HepG2 (cell line): ENCODE results near the gene S100A5. TPM values are rescaled to one million over a fixed set of nuclear protein-coding genes. Genes with fewer than 3 reads are reported as not detected.

Experiments used
- ATF5 ChIP-seq: sonication (generic); formaldehyde crosslinking; IDR thresholded peaks from 2 replicates; pipeline ENCODE4 v1.4.0; 2020; ENCODE audit warnings: mild to moderate bottlenecking, low read depth, missing genetic modification reagents
- E2F2 ChIP-seq: sonication (generic); formaldehyde crosslinking; IDR thresholded peaks from 2 replicates; pipeline ENCODE4 v1.4.0; 2020; ENCODE audit warnings: missing genetic modification reagents, borderline replicate concordance
- ELF1 ChIP-seq: sonication (generic); formaldehyde crosslinking; IDR thresholded peaks from 2 replicates; pipeline ENCODE4 v1.4.0; 2020; ENCODE audit warnings: missing genetic modification reagents
- EP300 ChIP-seq, 3 experiments: sonication (generic) in 1 of 3; formaldehyde crosslinking in 1 of 3; IDR thresholded peaks; 2 replicates each; pipeline versions ENCODE4 v1.5.1 to v1.6.1; 2011 to 2020; ENCODE audit warnings: low read depth in 2 of 3, low read length in 2 of 3, borderline replicate concordance in 1 of 3, improper control_type of control experiment in 1 of 3, mild to moderate bottlenecking in 1 of 3, missing genetic modification reagents in 1 of 3, moderate library complexity in 1 of 3
- FOXC1 ChIP-seq: sonication (generic); formaldehyde crosslinking; IDR thresholded peaks from 2 replicates; pipeline ENCODE4 v1.8.0; 2022; ENCODE audit warnings: mild to moderate bottlenecking, missing genetic modification reagents, borderline replicate concordance
- FOXJ3 ChIP-seq: sonication (generic); formaldehyde crosslinking; IDR thresholded peaks from 2 replicates; pipeline ENCODE4 v1.4.0; 2020; ENCODE audit warnings: missing genetic modification reagents, mild to moderate bottlenecking, borderline replicate concordance
- MAX ChIP-seq: IDR thresholded peaks from 2 replicates; pipeline ENCODE4 v1.6.1; 2012; ENCODE audit warnings: inconsistent platforms
- MYNN ChIP-seq: sonication (generic); formaldehyde crosslinking; IDR thresholded peaks from 2 replicates; pipeline ENCODE4 v1.4.0; 2020; ENCODE audit warnings: mild to moderate bottlenecking, low read depth, missing genetic modification reagents
- PAXIP1 ChIP-seq: sonication (generic); formaldehyde crosslinking; conservative IDR thresholded peaks from 2 replicates; pipeline ENCODE4 v1.4.0; 2020; ENCODE audit warnings: mild to moderate bottlenecking, missing genetic modification reagents, moderate library complexity
- REL ChIP-seq: sonication (generic); formaldehyde crosslinking; conservative IDR thresholded peaks from 2 replicates; pipeline ENCODE4 v1.8.0; 2022; ENCODE audit warnings: mild to moderate bottlenecking, missing genetic modification reagents, moderate library complexity
- SALL1 ChIP-seq: sonication (generic); formaldehyde crosslinking; IDR thresholded peaks from 2 replicates; pipeline ENCODE4 v1.8.0; 2022; ENCODE audit warnings: mild to moderate bottlenecking, missing genetic modification reagents
- SIN3B ChIP-seq: fragments of 150-350 bp; IDR thresholded peaks from 2 replicates; pipeline ENCODE4 v1.6.1; 2014; ENCODE audit warnings: low read length
- THAP8 ChIP-seq: sonication (generic); formaldehyde crosslinking; IDR thresholded peaks from 2 replicates; pipeline ENCODE4 v1.5.1; 2020; ENCODE audit warnings: missing genetic modification reagents, mild to moderate bottlenecking, borderline replicate concordance
- ZBTB10 ChIP-seq: sonication (generic); formaldehyde crosslinking; IDR thresholded peaks from 2 replicates; pipeline ENCODE4 v1.4.0; 2020; ENCODE audit warnings: missing genetic modification reagents, borderline replicate concordance
- ZBTB42 ChIP-seq: sonication (generic); formaldehyde crosslinking; IDR thresholded peaks from 2 replicates; pipeline ENCODE4 v1.5.0; 2020; ENCODE audit warnings: mild to moderate bottlenecking, missing genetic modification reagents
- ZFP62 ChIP-seq: sonication (generic); formaldehyde crosslinking; IDR thresholded peaks from 2 replicates; pipeline ENCODE4 v1.4.0; 2020; ENCODE audit warnings: missing genetic modification reagents
- ZNF263 ChIP-seq: sonication (generic); formaldehyde crosslinking; IDR thresholded peaks from 2 replicates; pipeline ENCODE4 v1.4.0; 2020; ENCODE audit warnings: missing genetic modification reagents
- ZNF562 ChIP-seq: sonication (generic); formaldehyde crosslinking; IDR thresholded peaks from 2 replicates; pipeline ENCODE4 v1.8.0; 2022; ENCODE audit warnings: missing genetic modification reagents, borderline replicate concordance
- ZNF768 ChIP-seq: sonication (generic); formaldehyde crosslinking; IDR thresholded peaks from 2 replicates; pipeline ENCODE4 v1.4.0; 2020; ENCODE audit warnings: missing genetic modification reagents
- polyA plus RNA-seq, 8 experiments: library from polyadenylated mRNA; depleted of rRNA in 3 of 8; stranded (reverse) in 7 of 8; unstranded in 1 of 8; fragments of >200 nt; fragmentation: Illumina TruSeq in 4 of 8; extraction: Trizol in 4 of 8; gene quantifications; 2 replicates each; pipeline versions ENCODE4 v1.2.1 to v1.2.3, GENCODE V29; 2011 to 2016; ENCODE audit warnings: low read depth in 4 of 8, missing spikeins in 1 of 8, mixed read lengths in 1 of 8; ENCODE audit not compliant: insufficient read depth in 1 of 8
- total RNA-seq, 5 experiments: library from RNA; depleted of rRNA; stranded (reverse); fragments of >200 nt; fragmentation: Illumina TruSeq; extraction: Trizol; gene quantifications; 2 replicates each; pipeline ENCODE4 v1.2.3, GENCODE V29; 2016; ENCODE audit warnings: low read depth in 1 of 5

Gene S100A5
- total and polyA plus RNA-seq, 2 of the 13 experiments (the other 11 are each of a cell fraction or from before 2014, with no cell fraction given) = not detected

DNA sequence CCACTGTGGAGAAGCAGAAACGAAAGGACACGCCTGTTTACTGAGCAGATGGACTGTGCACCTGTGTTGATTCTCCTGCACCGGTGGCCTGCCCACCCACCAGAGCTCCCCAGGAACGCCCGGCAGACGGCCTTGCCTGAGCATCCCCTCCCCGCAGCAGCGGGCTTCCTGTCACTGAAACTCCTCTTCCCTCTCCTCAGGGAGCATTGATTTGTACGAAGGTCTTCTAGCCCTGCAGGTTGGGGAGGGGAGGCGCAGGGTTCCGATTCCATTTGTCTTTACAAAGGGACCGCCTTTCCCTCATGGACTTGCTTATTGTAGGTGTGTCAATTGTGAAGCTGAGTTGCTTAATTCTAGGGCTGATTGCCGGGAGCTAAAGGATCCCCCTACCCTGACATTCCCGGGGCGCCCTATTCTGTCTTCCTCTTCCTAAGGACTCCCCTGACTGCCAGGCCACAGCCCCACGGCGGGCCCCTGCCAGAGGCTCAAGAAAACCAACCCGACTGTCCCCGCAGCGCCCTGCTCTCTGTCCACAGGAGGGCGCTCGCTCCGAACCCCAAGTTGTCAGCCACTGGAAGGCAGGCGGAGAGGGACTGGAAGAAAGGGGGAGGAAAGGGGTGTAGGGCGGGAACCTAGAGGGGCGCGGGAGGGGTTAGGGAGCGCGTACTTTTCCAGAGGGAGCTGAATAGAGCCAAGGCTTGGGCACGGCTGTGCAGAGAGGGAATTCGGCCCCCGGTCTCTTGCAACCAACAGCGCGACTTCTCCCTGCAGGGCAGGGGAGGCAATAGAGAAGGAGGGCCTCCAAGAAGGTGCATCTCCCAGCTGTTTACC, 7.8 kb downstream of the S100A5 start (continued):
- peak; percentile 97 for TF ChIP-seq ZBTB10 (CRISPR knock-in tag)
- no peak for TF ChIP-seq ELF1 (CRISPR knock-in tag)
- no peak for TF ChIP-seq ZNF263 (CRISPR knock-in tag)
- TF ChIP-seq MAX = peak; percentile 28; the same call in 1 of the 2 replicates
- TF ChIP-seq ZNF562 (CRISPR knock-in tag) = no peak
- no peak for TF ChIP-seq ZFP62 (CRISPR knock-in tag)
- TF ChIP-seq SIN3B = no peak
- no peak for TF ChIP-seq ZNF768 (CRISPR knock-in tag)
- TF ChIP-seq ATF5 (CRISPR knock-in tag) = no peak
- TF ChIP-seq FOXJ3 = no peak; the same call in 1 of the 2 replicates
- TF ChIP-seq PAXIP1 (CRISPR knock-in tag) = peak; percentile 77
- no peak for TF ChIP-seq EP300 (IDR thresholded peaks at IDR 0.05; ENCODE audit: low read depth in 2 of 2, low read length in 2 of 2)
- no peak for TF ChIP-seq EP300 (CRISPR knock-in tag; IDR thresholded peaks at IDR 0.05; ENCODE audit: borderline replicate concordance)
- TF ChIP-seq SALL1 (CRISPR knock-in tag) = peak; percentile 24; the same call in 1 of the 2 replicates
- TF ChIP-seq MYNN (CRISPR knock-in tag) = no peak
- TF ChIP-seq ZBTB42 = no peak
- no peak for TF ChIP-seq E2F2 (CRISPR knock-in tag)
- TF ChIP-seq FOXC1 (CRISPR knock-in tag) = no peak
- TF ChIP-seq THAP8 = no peak
- TF ChIP-seq REL = no peak
